ENCODE data around the gene CXXC1.
"Not testable (repeated sequence)": the region's sequence is repeated elsewhere in the genome, so short reads cannot be mapped to it uniquely, and the experiment has no call there.

Gene CXXC1

DNA sequence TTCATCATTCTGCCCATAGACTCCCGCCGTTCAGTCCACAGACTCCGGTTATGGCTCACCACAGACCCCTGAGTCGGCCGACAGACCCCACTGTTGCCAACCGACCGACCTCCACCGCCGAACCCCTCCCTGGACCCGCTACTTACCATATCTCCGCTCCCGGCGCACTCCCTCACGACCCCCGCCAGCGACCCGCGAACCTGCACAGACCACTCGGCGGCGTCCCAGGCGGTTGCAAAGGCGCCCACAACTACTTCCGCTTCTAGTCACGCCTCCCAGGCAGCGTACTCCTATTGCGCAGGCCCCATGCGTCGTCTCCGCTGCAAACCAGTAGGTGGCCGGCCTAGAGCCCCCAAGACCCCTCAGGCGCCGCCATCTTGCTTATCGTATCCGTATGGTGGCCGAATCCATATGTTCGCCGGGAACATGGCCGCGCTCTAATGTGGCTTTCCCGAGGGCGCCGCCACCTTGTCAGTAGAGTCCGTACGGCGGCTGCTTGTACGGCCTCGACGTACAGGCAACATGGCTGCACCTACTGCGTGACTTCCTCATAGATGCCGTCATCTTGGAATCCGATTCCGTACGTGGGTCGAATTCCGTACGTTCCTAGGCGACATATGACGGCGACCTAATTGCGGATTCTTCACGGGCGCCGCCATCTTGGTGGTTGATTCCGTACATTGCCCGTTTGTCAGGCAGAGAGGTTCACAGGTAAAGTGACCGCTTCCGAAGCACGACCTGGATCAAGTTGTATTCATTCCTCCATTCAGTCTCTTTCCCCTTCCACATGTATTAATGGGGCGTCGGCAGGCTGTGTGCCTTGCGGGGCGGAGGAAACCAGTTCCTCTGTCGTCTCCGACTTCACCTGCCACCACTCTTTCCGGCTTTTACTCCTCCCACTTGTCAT, at the start of gene CXXC1:
Gene CXXC1 (minus strand): TSS at position 252 of the 907 bp plus-strand sequence. CDS start 103 bp downstream, at position 149.
- in situ Hi-C loops (cut with MboI; ENCODE audit: low sequenced_read_pairs): no loop called here

GRCh38 chr18:50334546-50335152, 47.2 kb upstream of the CXXC1 start:
- in situ Hi-C loops (cut with MboI; ENCODE audit: low sequenced_read_pairs): no loop called here

- in situ Hi-C loops (cut with MboI; ENCODE audit: low sequenced_read_pairs): no loop called here
These were observed 44.2 kb upstream of the CXXC1 start for GRCh38 chr18:50331691-50332090.

DNA sequence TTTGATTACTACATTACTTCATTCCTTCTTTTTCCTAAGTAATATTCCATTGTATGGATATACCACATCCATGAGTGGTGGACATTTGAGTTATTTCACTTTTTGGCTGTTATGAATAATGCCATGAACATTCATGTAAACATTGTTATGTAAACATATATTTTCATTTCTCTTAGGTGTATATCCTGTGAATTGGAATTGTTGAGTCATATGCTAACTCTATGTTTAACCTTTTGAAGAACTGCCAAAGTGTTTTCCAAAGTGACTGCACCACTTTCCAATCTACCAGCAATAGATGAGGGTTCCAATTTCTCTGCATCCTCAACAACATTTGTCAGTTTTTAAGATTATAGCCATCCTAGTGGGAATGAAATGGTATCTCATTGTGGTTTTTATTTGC, 42.7 kb upstream of the CXXC1 start:
- in situ Hi-C loops (cut with MboI; ENCODE audit: low sequenced_read_pairs): no loop called here

DNA sequence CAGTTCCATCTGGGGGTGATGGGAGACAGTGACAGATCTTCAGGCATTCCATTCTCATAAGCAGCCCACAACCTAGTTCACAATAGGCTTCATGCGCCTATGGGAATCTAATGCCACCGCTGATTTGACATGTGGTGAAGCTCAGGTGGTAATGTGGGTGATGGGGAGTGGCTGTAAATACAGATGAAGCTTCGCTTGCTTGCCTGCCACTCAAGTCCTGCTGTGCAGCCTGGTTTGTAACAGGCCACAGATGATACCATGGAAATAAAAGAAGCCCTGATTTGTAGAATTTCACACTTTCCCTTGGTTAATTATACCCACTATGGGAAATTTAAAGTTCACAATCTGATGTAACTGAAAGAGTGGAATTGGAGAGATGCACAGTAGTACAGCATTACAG, 40.5 kb upstream of the CXXC1 start:
- in situ Hi-C loops (cut with MboI; ENCODE audit: low sequenced_read_pairs): no loop called here

GRCh38 chr18:50320719-50321118, 33.2 kb upstream of the CXXC1 start:
- in situ Hi-C loops (cut with MboI; ENCODE audit: low sequenced_read_pairs): no loop called here

DNA sequence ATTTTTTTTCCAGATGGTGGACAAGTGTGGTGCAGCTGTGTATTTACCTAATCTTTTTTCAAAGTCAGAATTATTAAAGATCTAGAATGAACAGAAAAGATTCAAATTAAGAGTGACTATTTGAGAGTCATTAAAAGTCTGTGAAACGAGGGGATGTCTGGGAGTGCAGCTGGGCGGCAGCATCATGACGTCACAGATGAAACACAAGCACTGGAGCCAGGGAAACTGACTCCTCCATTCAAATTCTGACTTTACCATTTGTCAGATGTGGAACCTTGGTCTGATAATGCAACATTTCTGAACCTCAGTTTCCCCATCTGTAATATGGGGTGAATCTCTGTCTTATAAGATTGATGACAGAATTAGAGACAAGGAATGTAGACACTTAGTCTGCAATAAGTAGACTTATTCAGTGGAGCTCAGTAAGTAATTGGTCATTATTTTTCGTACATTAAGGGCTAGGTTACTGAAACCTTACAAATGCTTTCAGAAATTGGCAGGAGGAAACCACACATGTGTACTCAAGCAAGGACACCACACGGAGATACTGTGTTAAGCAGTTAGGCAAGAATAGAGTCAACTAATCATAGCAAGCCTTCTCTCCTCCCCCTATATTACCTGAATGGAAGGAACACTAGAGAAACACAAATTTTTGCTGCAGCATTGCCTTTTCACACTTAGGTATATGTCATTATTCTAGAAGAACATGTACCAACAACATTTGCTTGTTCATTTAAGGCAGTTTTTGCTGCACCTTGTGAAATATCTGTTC, 27.8 kb upstream of the CXXC1 start:
- in situ Hi-C loops (cut with MboI; ENCODE audit: low sequenced_read_pairs): no loop called here

DNA sequence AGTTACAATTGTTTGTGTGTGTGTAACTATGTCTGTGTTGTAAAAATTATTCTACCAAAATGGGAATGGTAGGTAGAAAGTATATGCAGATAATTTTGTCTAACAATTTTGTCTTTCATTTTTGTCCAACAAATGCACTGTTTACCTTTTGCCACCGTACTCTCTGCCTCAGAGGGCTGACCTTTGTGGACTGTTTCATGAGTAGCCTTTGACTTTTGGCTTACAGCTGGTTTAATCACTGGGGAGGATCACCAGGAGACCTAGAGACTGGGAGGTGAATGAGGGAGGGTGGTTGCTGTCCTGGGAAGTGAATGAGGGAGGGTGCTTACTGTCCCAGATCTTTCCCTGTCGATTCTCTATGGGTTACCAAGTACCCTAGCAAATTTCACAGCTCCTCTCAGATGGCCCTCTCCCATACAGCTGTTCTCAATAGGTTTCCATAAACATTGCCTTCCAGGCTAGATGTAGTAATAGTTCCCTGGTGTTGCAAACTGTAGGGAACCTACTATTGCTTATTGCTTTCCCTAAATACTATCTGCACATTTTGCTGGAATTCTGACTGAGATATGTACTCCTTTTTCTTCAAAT, 26.5 kb upstream of the CXXC1 start:
- in situ Hi-C loops (cut with MboI; ENCODE audit: low sequenced_read_pairs): no loop called here

GRCh38 chr18:50313031-50313607, 25.6 kb upstream of the CXXC1 start:
- in situ Hi-C loops (cut with MboI; ENCODE audit: low sequenced_read_pairs): no loop called here

DNA sequence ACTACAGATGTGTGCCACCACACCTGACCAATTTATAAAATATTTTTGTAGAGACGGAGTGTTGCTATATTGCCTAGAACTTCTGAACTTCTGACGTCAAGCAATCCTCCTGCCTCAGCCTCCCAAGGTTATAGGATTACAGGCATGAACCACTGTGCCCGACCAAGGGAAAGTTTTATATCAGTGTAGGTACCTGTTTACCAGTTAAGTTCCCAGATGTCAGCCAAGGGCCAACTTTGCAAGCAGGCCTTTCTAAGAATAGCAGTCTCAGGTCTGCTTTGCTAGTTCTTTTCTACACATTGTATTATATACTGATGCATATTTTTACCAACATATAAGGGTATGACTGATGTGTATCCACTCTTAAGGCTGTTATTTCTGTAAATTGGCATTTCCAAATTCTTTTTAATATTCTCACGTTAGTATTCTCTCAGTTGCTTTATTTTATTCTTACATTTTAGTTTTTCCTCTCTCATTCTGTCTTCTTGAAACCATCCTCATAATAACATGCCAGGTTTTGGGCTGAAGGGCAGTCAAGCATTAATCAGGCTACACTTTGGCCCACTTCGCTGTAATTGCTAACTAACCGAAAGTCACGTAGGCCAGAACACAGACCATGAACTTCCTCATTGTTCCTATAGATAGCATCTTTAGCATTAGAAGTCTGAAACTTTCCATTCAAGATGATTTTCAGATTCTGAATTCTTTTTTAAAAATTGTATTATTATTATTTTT, 25.0 kb upstream of the CXXC1 start:
- in situ Hi-C loops (cut with MboI; ENCODE audit: low sequenced_read_pairs): no loop called here

GRCh38 chr18:50311650-50312049, 24.2 kb upstream of the CXXC1 start:
- in situ Hi-C loops (cut with MboI; ENCODE audit: low sequenced_read_pairs): no loop called here

GRCh38 chr18:50310080-50310479, 22.6 kb upstream of the CXXC1 start:
- in situ Hi-C loops (cut with MboI; ENCODE audit: low sequenced_read_pairs): no loop called here

DNA sequence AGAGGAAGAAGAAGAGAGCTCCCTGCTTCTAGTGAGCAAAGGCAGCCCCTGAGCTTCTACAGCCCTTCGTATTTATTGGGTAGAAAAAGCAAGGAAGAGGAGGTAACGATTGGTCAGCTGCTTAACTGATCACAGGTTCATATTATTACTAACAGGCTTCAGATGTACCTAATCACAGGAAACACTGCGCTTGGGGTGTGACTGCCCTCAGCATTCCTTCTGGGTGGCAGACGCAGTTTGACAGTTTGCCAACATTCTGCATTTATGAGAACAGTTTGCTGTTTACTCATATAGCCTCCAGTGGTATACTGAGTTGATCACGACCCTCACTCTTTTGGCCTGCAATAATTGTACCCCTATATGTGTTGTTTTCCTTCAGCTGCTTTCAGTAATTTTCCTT, 21.4 kb upstream of the CXXC1 start:
- in situ Hi-C loops (cut with MboI; ENCODE audit: low sequenced_read_pairs): not testable (repeated sequence)

- in situ Hi-C loops (cut with MboI; ENCODE audit: low sequenced_read_pairs): no loop called here
These were observed 20.4 kb upstream of the CXXC1 start for GRCh38 chr18:50307738-50308470.

GRCh38 chr18:50307400-50307737, 19.9 kb upstream of the CXXC1 start:
- in situ Hi-C loops (cut with MboI; ENCODE audit: low sequenced_read_pairs): no loop called here

DNA sequence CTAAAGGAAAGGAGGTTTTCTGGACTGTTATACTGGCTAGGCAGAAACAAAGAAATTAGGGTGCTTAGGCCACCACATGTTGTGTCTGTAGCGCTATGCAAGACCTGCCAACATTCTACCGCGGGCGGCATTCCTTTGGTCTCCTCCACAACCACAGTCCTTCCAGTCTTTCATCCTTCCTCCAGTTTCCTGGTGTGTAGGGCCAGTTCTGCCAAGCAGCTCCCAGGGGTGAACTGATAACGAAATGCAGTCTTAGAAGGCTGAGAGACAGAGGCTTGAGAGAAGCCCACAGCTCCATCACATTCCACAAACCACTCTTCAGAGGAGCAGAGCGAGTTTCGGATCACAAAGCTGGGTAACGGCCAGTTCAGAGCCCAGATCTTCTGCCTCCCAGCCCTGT, 19.5 kb upstream of the CXXC1 start:
- in situ Hi-C loops (cut with MboI; ENCODE audit: low sequenced_read_pairs): no loop called here

- in situ Hi-C loops (cut with MboI; ENCODE audit: low sequenced_read_pairs): no loop called here
These were observed 13.6 kb upstream of the CXXC1 start for GRCh38 chr18:50301074-50301473.

DNA sequence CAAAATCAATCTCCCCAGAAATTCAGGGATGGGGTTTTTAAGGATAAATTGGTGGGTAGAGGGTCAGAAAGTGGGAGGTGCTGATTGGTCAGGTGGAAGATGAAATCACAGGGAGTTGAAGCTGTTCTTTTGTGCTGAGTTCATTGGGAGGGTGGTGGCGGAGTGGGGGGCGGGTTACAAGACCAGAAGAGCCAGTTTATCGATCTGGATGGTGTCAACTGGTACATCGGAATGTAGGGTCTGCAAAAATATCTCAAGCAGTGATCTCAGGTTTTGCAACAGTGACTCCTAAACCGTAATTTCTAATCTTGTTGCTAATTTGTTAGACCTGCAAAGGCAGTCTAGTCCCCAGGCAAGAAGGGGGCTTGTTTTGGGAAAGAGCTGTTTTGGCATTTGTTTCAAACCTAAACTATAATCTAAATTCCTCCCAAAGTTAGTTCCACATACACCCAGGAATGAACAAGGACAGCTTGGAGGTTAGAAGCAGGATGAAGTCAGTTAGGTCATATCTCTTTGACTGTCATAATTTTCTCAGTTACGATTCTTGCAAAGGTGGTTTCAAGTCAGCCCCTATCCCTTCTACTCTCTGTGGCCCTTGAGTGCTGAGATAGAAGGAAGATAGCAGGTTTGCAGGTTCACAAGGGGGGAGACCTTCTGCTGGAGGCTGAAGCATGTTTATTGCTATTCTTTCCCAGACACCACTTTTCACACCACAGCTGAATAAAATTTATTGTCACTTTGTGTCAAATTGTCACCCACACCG, 12.3 kb upstream of the CXXC1 start:
- in situ Hi-C loops (cut with MboI; ENCODE audit: low sequenced_read_pairs): no loop called here
